ENCODE results near the gene COL18A1.

- no peak for TF ChIP-seq CTCF (IDR thresholded peaks at IDR 0.05)
- no peak for TF ChIP-seq POLR2A (IDR thresholded peaks at IDR 0.05)
- TF ChIP-seq EP300 (IDR thresholded peaks at IDR 0.05), result no peak
Observed at GRCh38 chr21:45440736-45441350, 35.9 kb downstream of the COL18A1 start.
